Measurements from ENCODE around the gene PTPN7. TPM values are rescaled to one million over a fixed set of nuclear protein-coding genes. Genes with fewer than 3 reads are reported as not detected.
A peak's percentile ranks its signal among the peaks of the same experiment; 100 is the strongest.

PTPN7 gene
- total RNA-seq, 1 experiment from 2014 or later: not detected

- H3K4me2 ChIP-seq (ENCODE audit: low read length): no peak overlapping the region
- H3K9me3 ChIP-seq (ENCODE audit: low read length): no peaks in the 10 kb centered on the region
- no peak overlapping the region for H3K9ac ChIP-seq (ENCODE audit: low read length)
- no peak overlapping the region for H3K27ac ChIP-seq (ENCODE audit: low read length)
- ChIA-PET CTCF (interaction anchor here (0.6 kb wide), 1 partner anchor 1395 kb away, joined by 3 read pairs; no protein-coding TSS in a partner anchor), POLR2A (ENCODE audit: unreplicated experiment) (no interaction called here)
- no peak for DNase-seq
- no peaks in the 10 kb centered on the region for H3K9me2 ChIP-seq (replicated peaks; ENCODE audit: low read length)
- H3K27me3 ChIP-seq (ENCODE audit: low read length): no peaks in the 10 kb centered on the region
- ATAC-seq: no peak
- no peaks in the 10 kb centered on the region for H3K79me2 ChIP-seq (ENCODE audit: low read length)
- H3K4me1 ChIP-seq (ENCODE audit: insufficient read depth, low read length): no peaks in the 10 kb centered on the region
- no peaks in the 10 kb centered on the region for H3F3A ChIP-seq (ENCODE audit: low read length, unreplicated experiment)
- TF ChIP-seq CTCF (conservative IDR thresholded peaks at IDR 0.05; ENCODE audit: low read depth, low read length) (no peak), EZH2 (IDR thresholded peaks at IDR 0.05; ENCODE audit: low read length, unreplicated experiment) (no peak), EZH2phosphoT487 (IDR thresholded peaks at IDR 0.05; ENCODE audit: borderline replicate concordance, low read length) (no peak)
- 0 out of 2 replicates have a peak overlapping the region, but pooled peaks have one; percentile 34 for H2AFZ ChIP-seq (ENCODE audit: low read length)
- no TSS peak for BruUV-seq (replicated peaks)
- no peaks in the 10 kb centered on the region for H4K20me1 ChIP-seq (ENCODE audit: low read length)
- H3K36me3 ChIP-seq (ENCODE audit: low read depth, low read length): no peaks in the 10 kb centered on the region
- no peak overlapping the region for H3K4me3 ChIP-seq (ENCODE audit: low read length)
- intact Hi-C loops (cut with micrococcal nuclease): no loop called here
Measured at GRCh38 chr1:202154148-202154765, 6.1 kb downstream of the PTPN7 start.

GRCh38 chr1:202153284-202153683, 7.1 kb downstream of the PTPN7 start:
- no peaks in the 10 kb centered on the region for H3F3A ChIP-seq (ENCODE audit: low read length, unreplicated experiment)
- no peak overlapping the region for H3K4me3 ChIP-seq (ENCODE audit: low read length)
- H3K4me1 ChIP-seq (ENCODE audit: insufficient read depth, low read length): no peaks in the 10 kb centered on the region
- ATAC-seq (no peak), DNase-seq (no peak)
- intact Hi-C loops (cut with micrococcal nuclease): no loop called here
- POLR2A ChIA-PET (ENCODE audit: unreplicated experiment): no interaction called here
- BruUV-seq (replicated peaks): no TSS peak
- H3K36me3 ChIP-seq (ENCODE audit: low read depth, low read length): no peaks in the 10 kb centered on the region
- H3K27ac ChIP-seq (ENCODE audit: low read length): no peak overlapping the region
- H2AFZ ChIP-seq (ENCODE audit: low read length): no peak overlapping the region
- no peaks in the 10 kb centered on the region for H3K9me2 ChIP-seq (replicated peaks; ENCODE audit: low read length)
- H3K9me3 ChIP-seq (ENCODE audit: low read length): no peaks in the 10 kb centered on the region
- H4K20me1 ChIP-seq (ENCODE audit: low read length): no peaks in the 10 kb centered on the region
- CTCF ChIA-PET: no interaction called here
- H3K27me3 ChIP-seq (ENCODE audit: low read length): no peaks in the 10 kb centered on the region
- H3K4me2 ChIP-seq (ENCODE audit: low read length): no peak overlapping the region
- no peak overlapping the region for H3K9ac ChIP-seq (ENCODE audit: low read length)
- H3K79me2 ChIP-seq (ENCODE audit: low read length): no peaks in the 10 kb centered on the region
- no peak for TF ChIP-seq CTCF (conservative IDR thresholded peaks at IDR 0.05; ENCODE audit: low read depth, low read length)
- TF ChIP-seq EZH2 (IDR thresholded peaks at IDR 0.05; ENCODE audit: low read length, unreplicated experiment): no peak
- TF ChIP-seq EZH2phosphoT487 (IDR thresholded peaks at IDR 0.05; ENCODE audit: borderline replicate concordance, low read length): no peak

DNA sequence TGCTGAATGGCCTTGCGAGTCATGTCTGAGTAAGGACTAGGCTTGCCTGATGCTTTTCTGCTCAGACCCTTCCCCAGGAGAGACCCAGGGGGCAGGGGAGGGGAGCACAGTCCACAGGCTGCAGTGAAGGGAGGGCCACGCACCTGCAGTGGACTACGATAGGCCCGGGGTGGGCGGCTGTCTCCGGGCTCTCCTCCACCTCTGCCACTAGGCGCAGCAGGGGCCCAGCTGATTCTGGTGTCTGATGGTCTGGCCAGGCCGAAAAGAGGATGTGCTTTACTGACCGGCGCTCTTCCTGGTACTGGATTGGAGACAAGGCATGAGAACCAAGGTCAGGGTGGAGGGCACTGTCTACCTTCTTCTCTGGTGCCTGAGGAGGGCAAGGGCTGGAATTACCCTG, 8.0 kb downstream of the PTPN7 start:
- H3K27me3 ChIP-seq (ENCODE audit: low read length): no peaks in the 10 kb centered on the region
- ChIA-PET POLR2A (ENCODE audit: unreplicated experiment) (no interaction called here), CTCF (no interaction called here)
- no peak overlapping the region for H3K4me3 ChIP-seq (ENCODE audit: low read length)
- ATAC-seq: no peak
- H3F3A ChIP-seq (ENCODE audit: low read length, unreplicated experiment): no peaks in the 10 kb centered on the region
- no peaks in the 10 kb centered on the region for H3K9me3 ChIP-seq (ENCODE audit: low read length)
- H3K9ac ChIP-seq (ENCODE audit: low read length): no peak overlapping the region
- no peaks in the 10 kb centered on the region for H3K36me3 ChIP-seq (ENCODE audit: low read depth, low read length)
- no peak for DNase-seq
- H3K79me2 ChIP-seq (ENCODE audit: low read length): no peaks in the 10 kb centered on the region
- intact Hi-C loops (cut with micrococcal nuclease): no loop called here
- no peak overlapping the region for H3K27ac ChIP-seq (ENCODE audit: low read length)
- no TSS peak for BruUV-seq (replicated peaks)
- H3K9me2 ChIP-seq (replicated peaks; ENCODE audit: low read length): no peaks in the 10 kb centered on the region
- H3K4me2 ChIP-seq (ENCODE audit: low read length): no peak overlapping the region
- H4K20me1 ChIP-seq (ENCODE audit: low read length): no peaks in the 10 kb centered on the region
- no peak overlapping the region for H2AFZ ChIP-seq (ENCODE audit: low read length)
- TF ChIP-seq EZH2 (IDR thresholded peaks at IDR 0.05; ENCODE audit: low read length, unreplicated experiment) (no peak), EZH2phosphoT487 (IDR thresholded peaks at IDR 0.05; ENCODE audit: borderline replicate concordance, low read length) (no peak), CTCF (conservative IDR thresholded peaks at IDR 0.05; ENCODE audit: low read depth, low read length) (no peak)
- no peaks in the 10 kb centered on the region for H3K4me1 ChIP-seq (ENCODE audit: insufficient read depth, low read length)

Measured in PC-3 (cell line).